GM10266 (cell line): ENCODE data around the gene CCDC28B.

Source experiments
- DNase-seq: peaks from one replicate; pipeline ENCODE4 v3.0.0; 2012; ENCODE audit errors: extremely low spot score
- TF ChIP-seq, protein P1 (sequence below): IDR thresholded peaks from 2 replicates; pipeline ENCODE4 v1.5.1; 2012; ENCODE audit warnings: mild to moderate bottlenecking, low read depth; ENCODE audit not compliant: control insufficient read depth, insufficient read depth; ENCODE audit errors: missing control alignments

CCDC28B gene

GRCh38 chr1:32247452-32247851, 47.1 kb downstream of the CCDC28B start:
- no peak for DNase-seq
- TF ChIP-seq, protein P1, sequence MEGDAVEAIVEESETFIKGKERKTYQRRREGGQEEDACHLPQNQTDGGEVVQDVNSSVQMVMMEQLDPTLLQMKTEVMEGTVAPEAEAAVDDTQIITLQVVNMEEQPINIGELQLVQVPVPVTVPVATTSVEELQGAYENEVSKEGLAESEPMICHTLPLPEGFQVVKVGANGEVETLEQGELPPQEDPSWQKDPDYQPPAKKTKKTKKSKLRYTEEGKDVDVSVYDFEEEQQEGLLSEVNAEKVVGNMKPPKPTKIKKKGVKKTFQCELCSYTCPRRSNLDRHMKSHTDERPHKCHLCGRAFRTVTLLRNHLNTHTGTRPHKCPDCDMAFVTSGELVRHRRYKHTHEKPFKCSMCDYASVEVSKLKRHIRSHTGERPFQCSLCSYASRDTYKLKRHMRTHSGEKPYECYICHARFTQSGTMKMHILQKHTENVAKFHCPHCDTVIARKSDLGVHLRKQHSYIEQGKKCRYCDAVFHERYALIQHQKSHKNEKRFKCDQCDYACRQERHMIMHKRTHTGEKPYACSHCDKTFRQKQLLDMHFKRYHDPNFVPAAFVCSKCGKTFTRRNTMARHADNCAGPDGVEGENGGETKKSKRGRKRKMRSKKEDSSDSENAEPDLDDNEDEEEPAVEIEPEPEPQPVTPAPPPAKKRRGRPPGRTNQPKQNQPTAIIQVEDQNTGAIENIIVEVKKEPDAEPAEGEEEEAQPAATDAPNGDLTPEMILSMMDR: no peak

DNA sequence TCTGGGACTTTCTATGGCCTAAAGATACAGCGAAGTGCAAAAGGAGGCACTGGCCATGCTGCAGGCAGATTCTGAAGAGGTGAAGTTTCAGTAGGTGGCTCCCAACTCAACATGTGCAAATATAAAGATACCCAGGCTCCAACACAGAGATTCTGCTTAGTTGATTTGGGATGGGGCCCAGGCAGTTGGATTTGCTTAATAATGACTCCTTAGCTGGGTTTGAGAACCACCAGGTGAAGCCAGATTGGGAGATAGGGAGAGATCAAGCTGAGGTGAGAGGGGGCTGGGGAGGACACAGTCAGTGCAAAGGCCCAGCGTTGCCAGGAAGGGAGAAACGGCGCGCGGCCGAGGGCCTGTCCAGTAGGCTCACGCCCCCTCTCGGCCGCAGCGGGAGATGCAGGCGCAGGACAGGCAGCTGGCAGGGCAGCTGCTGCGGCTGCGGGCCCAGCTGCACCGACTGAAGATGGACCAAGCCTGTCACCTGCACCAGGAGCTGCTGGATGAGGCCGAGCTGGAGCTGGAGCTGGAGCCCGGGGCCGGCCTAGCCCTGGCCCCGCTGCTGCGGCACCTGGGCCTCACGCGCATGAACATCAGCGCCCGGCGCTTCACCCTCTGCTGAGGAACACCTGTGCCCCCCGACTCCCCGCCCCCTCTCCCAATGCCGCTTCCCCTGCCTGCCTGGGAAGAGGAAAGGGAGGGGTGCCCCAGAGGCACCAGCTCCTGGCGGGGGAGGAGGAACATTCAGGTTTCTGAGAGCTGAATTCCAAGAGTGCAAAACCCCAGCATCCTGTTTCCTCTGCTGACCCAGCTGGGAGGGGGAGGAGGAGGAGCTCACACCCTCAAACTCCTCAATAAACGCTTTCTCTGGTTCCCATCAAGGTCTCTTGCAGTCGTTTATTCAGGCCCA, 47.8 kb downstream of the CCDC28B start:
- TF ChIP-seq, protein P1: peak; percentile 96
- peak; percentile 82 for DNase-seq

- peak; percentile 85 for DNase-seq
- TF ChIP-seq, protein P1: no peak
Observed at GRCh38 chr1:32249831-32250525, 49.6 kb downstream of the CCDC28B start.

- peak; percentile 63 for DNase-seq
- TF ChIP-seq, protein P1: no peak
Observed at GRCh38 chr1:32250893-32251716, 50.7 kb downstream of the CCDC28B start, which contains the start of gene LCK. Gene LCK (plus strand): TSS chr1:32251265. CDS start chr1:32274330, 23,065 bp downstream.
